Endometrial microvascular endothelial cells (primary cell): Measurements from ENCODE around the gene ANKRD61. TPM values are rescaled to one million over a fixed set of nuclear protein-coding genes. Genes with fewer than 3 reads are reported as not detected.

Source experiments
- total RNA-seq: library from RNA; depleted of rRNA; stranded (reverse); fragments of >200 nt; gene quantifications from one replicate; pipeline ENCODE4 v1.2.3, GENCODE V29; 2015; ENCODE audit errors: inconsistent ontology term

Gene ANKRD61
- total RNA-seq, 1 donor from 2014 or later = not detected

Other genes with a start within 250 kb of the ANKRD61 start
- 23.3 TPM for gene RNF216, start 249.7 kb upstream of the ANKRD61 start, total RNA-seq
- gene OCM, start 150.6 kb upstream of the ANKRD61 start, total RNA-seq = not detected
- 76.4 TPM for gene CCZ1, start 132.6 kb upstream of the ANKRD61 start, total RNA-seq
- not detected for gene RSPH10B, start 60.7 kb upstream of the ANKRD61 start, total RNA-seq
- 15.7 TPM for gene PMS2, start 22.3 kb upstream of the ANKRD61 start, total RNA-seq
- 87.2 TPM for gene AIMP2, start 22.1 kb upstream of the ANKRD61 start, total RNA-seq
- gene EIF2AK1, start 27.8 kb downstream of the ANKRD61 start, total RNA-seq = 207 TPM
- 5.8 TPM for gene USP42, start 73.6 kb downstream of the ANKRD61 start, total RNA-seq
- 8.9 TPM for gene CYTH3, start 241.2 kb downstream of the ANKRD61 start, total RNA-seq